Activated CD8-positive, alpha-beta memory T cell treated with anti-CD3 and anti-CD28 coated beads, Interleukin-2, amount 50 U/mL, for 24 hours (primary cell): ENCODE data around the gene SCYL1.

Experiments used
- DNase-seq: peaks from one replicate; pipeline ENCODE4 v3.0.0-alpha.2; 2020; ENCODE audit errors: extremely low read depth

SCYL1 gene

DNA sequence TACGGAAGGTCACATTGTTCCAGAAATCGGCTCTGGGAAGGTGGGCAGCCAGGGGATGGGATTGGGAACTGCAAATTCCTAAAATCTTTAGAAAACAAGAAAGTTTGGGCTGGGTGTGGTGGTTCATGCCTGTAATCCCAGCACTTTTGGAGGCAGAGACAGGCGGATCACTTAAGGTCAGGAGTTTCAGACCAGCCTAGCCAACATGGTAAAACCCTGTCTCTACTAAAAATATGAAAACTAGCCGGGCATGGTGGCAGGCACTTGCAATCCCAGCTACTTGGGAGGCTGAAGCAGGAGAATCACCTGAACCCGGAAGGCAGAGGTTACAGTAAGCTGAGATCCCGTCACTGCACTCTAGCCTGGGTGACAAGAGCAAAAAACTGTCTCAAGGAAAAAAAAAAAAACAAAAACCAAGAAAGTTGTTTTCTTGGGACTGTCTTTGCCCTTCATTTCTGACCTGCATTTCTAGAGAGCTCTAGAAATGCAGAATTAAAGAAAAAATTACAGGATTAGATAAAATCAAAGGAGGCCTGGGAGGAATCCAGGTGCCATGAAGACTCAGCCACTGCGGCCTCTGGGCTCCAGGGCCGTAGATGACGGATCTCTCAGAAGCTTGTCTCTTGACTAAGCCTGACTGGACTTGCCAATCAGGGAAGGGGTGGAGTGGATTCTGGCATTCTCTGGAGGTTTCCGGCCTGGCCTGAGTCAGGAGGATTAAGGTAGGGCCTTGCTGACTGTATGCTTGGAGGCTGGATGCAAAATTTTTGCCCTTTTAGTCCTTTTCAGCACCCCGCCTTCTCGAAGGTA, 31.3 kb upstream of the SCYL1 start:
- no peak for DNase-seq

DNA sequence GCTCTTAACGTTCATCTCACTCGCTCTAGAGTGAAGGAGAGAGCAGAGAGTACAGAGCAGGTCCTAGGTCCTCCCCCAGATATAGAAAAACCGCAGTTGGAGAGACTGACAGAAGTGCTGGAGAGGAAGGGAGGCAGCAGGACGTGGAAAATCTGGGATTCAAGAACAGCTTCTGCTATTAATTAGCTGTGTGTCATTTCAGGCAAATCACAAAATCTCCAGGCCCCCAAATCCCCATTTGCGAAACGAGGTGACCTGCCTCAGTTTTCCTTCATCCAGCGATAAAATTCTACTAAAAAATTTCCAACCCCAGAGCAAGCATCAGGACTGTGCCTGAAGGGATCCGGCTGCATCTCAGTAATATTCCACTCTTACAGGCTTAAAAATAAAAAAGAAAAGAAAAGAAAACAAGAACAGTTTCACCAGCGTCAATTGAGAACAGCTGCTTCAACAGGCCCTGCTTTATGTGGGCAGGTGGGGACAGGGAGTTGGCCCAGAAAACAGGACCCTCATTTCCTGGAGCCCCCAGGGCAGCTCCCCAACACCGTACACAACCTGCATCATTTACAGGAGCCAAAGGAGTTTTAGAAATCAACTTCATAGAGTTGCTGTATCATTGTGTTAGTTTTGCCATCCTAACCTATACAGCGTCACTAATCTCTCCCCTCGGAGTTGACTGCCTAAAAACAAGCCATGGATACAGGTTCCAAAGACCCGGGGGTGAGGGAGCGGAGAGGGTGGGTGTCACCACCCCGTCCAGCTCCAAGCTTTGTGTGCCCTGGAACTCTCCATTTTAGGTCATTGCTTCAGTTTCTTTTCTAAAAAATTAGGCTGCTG, 28.4 kb upstream of the SCYL1 start:
- DNase-seq, result no peak

DNA sequence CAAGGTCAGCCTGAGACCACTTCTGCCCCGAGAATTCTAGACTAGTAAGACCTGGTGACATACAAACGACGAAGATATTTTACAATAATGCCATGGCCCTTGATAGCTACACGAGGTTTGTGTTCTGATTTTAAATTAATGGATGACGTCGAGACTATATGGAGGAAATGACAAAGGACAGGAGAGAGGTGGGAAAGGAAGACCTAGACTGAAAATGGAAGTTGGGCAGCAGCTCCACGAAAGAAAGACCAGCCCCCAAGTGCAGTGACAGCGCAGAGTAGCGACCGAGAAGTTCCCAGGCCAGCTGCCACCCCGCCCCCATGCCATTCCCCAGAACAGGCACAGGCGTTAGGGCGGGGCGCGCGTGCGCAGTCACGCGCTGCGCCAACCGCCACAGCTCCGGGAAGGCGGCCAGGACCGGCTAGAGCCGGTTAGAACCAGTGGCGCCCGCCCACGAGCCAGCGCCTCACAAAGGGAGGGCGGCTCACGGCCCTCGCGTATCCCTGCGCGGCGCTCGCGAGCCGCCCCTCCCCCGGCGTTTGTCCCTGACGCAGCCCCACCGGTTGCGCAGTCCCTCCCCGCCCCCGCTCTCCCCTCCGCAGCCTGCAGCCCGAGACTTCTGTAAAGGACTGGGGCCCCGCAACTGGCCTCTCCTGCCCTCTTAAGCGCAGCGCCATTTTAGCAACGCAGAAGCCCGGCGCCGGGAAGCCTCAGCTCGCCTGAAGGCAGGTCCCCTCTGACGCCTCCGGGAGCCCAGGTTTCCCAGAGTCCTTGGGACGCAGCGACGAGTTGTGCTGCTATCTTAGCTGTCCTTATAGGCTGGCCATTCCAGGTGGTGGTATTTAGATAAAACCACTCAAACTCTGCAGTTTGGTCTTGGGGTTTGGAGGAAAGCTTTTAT, 27.5 kb upstream of the SCYL1 start:
- DNase-seq, result peak; percentile 95

DNA sequence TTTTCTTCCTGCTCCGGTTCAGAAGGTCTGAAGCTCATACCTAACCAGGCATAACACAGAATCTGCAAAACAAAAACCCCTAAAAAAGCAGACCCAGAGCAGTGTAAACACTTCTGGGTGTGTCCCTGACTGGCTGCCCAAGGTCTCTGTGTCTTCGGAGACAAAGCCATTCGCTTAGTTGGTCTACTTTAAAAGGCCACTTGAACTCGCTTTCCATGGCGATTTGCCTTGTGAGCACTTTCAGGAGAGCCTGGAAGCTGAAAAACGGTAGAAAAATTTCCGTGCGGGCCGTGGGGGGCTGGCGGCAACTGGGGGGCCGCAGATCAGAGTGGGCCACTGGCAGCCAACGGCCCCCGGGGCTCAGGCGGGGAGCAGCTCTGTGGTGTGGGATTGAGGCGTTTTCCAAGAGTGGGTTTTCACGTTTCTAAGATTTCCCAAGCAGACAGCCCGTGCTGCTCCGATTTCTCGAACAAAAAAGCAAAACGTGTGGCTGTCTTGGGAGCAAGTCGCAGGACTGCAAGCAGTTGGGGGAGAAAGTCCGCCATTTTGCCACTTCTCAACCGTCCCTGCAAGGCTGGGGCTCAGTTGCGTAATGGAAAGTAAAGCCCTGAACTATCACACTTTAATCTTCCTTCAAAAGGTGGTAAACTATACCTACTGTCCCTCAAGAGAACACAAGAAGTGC, 26.7 kb upstream of the SCYL1 start:
- DNase-seq, result no peak

DNA sequence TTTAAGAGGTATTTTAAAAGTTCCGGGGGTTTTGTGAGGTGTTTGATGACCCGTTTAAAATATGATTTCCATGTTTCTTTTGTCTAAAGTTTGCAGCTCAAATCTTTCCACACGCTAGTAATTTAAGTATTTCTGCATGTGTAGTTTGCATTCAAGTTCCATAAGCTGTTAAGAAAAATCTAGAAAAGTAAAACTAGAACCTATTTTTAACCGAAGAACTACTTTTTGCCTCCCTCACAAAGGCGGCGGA, 26.2 kb upstream of the SCYL1 start:
- no peak for DNase-seq

DNA sequence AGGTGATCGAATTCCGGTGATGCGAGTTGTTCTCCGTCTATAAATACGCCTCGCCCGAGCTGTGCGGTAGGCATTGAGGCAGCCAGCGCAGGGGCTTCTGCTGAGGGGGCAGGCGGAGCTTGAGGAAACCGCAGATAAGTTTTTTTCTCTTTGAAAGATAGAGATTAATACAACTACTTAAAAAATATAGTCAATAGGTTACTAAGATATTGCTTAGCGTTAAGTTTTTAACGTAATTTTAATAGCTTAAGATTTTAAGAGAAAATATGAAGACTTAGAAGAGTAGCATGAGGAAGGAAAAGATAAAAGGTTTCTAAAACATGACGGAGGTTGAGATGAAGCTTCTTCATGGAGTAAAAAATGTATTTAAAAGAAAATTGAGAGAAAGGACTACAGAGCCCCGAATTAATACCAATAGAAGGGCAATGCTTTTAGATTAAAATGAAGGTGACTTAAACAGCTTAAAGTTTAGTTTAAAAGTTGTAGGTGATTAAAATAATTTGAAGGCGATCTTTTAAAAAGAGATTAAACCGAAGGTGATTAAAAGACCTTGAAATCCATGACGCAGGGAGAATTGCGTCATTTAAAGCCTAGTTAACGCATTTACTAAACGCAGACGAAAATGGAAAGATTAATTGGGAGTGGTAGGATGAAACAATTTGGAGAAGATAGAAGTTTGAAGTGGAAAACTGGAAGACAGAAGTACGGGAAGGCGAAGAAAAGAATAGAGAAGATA, 25.7 kb upstream of the SCYL1 start, which contains the start of gene MALAT1:
Gene MALAT1, plus strand, starts transcription at position 69 of the 736 bp plus-strand sequence.
- peak; percentile 88 for DNase-seq

DNA sequence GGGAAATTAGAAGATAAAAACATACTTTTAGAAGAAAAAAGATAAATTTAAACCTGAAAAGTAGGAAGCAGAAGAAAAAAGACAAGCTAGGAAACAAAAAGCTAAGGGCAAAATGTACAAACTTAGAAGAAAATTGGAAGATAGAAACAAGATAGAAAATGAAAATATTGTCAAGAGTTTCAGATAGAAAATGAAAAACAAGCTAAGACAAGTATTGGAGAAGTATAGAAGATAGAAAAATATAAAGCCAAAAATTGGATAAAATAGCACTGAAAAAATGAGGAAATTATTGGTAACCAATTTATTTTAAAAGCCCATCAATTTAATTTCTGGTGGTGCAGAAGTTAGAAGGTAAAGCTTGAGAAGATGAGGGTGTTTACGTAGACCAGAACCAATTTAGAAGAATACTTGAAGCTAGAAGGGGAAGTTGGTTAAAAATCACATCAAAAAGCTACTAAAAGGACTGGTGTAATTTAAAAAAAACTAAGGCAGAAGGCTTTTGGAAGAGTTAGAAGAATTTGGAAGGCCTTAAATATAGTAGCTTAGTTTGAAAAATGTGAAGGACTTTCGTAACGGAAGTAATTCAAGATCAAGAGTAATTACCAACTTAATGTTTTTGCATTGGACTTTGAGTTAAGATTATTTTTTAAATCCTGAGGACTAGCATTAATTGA, 25.0 kb upstream of the SCYL1 start:
- no peak for DNase-seq

DNA sequence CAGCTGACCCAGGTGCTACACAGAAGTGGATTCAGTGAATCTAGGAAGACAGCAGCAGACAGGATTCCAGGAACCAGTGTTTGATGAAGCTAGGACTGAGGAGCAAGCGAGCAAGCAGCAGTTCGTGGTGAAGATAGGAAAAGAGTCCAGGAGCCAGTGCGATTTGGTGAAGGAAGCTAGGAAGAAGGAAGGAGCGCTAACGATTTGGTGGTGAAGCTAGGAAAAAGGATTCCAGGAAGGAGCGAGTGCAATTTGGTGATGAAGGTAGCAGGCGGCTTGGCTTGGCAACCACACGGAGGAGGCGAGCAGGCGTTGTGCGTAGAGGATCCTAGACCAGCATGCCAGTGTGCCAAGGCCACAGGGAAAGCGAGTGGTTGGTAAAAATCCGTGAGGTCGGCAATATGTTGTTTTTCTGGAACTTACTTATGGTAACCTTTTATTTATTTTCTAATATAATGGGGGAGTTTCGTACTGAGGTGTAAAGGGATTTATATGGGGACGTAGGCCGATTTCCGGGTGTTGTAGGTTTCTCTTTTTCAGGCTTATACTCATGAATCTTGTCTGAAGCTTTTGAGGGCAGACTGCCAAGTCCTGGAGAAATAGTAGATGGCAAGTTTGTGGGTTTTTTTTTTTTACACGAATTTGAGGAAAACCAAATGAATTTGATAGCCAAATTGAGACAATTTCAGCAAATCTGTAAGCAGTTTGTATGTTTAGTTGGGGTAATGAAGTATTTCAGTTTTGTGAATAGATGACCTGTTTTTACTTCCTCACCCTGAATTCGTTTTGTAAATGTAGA, 24.3 kb upstream of the SCYL1 start:
- no peak for DNase-seq

DNA sequence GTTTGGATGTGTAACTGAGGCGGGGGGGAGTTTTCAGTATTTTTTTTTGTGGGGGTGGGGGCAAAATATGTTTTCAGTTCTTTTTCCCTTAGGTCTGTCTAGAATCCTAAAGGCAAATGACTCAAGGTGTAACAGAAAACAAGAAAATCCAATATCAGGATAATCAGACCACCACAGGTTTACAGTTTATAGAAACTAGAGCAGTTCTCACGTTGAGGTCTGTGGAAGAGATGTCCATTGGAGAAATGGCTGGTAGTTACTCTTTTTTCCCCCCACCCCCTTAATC, 23.8 kb upstream of the SCYL1 start:
- no peak for DNase-seq

DNA sequence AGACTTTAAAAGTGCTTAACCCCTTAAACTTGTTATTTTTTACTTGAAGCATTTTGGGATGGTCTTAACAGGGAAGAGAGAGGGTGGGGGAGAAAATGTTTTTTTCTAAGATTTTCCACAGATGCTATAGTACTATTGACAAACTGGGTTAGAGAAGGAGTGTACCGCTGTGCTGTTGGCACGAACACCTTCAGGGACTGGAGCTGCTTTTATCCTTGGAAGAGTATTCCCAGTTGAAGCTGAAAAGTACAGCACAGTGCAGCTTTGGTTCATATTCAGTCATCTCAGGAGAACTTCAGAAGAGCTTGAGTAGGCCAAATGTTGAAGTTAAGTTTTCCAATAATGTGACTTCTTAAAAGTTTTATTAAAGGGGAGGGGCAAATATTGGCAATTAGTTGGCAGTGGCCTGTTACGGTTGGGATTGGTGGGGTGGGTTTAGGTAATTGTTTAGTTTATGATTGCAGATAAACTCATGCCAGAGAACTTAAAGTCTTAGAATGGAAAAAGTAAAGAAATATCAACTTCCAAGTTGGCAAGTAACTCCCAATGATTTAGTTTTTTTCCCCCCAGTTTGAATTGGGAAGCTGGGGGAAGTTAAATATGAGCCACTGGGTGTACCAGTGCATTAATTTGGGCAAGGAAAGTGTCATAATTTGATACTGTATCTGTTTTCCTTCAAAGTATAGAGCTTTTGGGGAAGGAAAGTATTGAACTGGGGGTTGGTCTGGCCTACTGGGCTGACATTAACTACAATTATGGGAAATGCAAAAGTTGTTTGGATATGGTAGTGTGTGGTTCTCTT, 23.2 kb upstream of the SCYL1 start:
- DNase-seq, result no peak

DNA sequence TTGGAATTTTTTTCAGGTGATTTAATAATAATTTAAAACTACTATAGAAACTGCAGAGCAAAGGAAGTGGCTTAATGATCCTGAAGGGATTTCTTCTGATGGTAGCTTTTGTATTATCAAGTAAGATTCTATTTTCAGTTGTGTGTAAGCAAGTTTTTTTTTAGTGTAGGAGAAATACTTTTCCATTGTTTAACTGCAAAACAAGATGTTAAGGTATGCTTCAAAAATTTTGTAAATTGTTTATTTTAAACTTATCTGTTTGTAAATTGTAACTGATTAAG, 22.7 kb upstream of the SCYL1 start:
- no peak for DNase-seq

DNA sequence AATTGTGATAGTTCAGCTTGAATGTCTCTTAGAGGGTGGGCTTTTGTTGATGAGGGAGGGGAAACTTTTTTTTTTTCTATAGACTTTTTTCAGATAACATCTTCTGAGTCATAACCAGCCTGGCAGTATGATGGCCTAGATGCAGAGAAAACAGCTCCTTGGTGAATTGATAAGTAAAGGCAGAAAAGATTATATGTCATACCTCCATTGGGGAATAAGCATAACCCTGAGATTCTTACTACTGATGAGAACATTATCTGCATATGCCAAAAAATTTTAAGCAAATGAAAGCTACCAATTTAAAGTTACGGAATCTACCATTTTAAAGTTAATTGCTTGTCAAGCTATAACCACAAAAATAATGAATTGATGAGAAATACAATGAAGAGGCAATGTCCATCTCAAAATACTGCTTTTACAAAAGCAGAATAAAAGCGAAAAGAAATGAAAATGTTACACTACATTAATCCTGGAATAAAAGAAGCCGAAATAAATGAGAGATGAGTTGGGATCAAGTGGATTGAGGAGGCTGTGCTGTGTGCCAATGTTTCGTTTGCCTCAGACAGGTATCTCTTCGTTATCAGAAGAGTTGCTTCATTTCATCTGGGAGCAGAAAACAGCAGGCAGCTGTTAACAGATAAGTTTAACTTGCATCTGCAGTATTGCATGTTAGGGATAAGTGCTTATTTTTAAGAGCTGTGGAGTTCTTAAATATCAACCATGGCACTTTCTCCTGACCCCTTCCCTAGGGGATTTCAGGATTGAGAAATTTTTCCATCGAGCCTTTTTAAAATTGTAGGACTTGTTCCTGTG, 22.1 kb upstream of the SCYL1 start:
- no peak for DNase-seq

DNA sequence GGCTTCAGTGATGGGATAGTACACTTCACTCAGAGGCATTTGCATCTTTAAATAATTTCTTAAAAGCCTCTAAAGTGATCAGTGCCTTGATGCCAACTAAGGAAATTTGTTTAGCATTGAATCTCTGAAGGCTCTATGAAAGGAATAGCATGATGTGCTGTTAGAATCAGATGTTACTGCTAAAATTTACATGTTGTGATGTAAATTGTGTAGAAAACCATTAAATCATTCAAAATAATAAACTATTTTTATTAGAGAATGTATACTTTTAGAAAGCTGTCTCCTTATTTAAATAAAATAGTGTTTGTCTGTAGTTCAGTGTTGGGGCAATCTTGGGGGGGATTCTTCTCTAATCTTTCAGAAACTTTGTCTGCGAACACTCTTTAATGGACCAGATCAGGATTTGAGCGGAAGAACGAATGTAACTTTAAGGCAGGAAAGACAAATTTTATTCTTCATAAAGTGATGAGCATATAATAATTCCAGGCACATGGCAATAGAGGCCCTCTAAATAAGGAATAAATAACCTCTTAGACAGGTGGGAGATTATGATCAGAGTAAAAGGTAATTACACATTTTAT, 21.4 kb upstream of the SCYL1 start:
- no peak for DNase-seq

DNA sequence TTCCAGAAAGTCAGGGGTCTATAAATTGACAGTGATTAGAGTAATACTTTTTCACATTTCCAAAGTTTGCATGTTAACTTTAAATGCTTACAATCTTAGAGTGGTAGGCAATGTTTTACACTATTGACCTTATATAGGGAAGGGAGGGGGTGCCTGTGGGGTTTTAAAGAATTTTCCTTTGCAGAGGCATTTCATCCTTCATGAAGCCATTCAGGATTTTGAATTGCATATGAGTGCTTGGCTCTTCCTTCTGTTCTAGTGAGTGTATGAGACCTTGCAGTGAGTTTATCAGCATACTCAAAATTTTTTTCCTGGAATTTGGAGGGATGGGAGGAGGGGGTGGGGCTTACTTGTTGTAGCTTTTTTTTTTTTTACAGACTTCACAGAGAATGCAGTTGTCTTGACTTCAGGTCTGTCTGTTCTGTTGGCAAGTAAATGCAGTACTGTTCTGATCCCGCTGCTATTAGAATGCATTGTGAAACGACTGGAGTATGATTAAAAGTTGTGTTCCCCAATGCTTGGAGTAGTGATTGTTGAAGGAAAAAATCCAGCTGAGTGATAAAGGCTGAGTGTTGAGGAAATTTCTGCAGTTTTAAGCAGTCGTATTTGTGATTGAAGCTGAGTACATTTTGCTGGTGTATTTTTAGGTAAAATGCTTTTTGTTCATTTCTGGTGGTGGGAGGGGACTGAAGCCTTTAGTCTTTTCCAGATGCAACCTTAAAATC, 20.8 kb upstream of the SCYL1 start:
- DNase-seq, result no peak

DNA sequence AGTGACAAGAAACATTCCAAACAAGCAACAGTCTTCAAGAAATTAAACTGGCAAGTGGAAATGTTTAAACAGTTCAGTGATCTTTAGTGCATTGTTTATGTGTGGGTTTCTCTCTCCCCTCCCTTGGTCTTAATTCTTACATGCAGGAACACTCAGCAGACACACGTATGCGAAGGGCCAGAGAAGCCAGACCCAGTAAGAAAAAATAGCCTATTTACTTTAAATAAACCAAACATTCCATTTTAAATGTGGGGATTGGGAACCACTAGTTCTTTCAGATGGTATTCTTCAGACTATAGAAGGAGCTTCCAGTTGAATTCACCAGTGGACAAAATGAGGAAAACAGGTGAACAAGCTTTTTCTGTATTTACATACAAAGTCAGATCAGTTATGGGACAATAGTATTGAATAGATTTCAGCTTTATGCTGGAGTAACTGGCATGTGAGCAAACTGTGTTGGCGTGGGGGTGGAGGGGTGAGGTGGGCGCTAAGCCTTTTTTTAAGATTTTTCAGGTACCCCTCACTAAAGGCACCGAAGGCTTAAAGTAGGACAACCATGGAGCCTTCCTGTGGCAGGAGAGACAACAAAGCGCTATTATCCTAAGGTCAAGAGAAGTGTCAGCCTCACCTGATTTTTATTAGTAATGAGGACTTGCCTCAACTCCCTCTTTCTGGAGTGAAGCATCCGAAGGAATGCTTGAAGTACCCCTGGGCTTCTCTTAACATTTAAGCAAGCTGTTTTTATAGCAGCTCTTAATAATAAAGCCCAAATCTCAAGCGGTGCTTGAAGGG, 20.0 kb upstream of the SCYL1 start:
- no peak for DNase-seq

DNA sequence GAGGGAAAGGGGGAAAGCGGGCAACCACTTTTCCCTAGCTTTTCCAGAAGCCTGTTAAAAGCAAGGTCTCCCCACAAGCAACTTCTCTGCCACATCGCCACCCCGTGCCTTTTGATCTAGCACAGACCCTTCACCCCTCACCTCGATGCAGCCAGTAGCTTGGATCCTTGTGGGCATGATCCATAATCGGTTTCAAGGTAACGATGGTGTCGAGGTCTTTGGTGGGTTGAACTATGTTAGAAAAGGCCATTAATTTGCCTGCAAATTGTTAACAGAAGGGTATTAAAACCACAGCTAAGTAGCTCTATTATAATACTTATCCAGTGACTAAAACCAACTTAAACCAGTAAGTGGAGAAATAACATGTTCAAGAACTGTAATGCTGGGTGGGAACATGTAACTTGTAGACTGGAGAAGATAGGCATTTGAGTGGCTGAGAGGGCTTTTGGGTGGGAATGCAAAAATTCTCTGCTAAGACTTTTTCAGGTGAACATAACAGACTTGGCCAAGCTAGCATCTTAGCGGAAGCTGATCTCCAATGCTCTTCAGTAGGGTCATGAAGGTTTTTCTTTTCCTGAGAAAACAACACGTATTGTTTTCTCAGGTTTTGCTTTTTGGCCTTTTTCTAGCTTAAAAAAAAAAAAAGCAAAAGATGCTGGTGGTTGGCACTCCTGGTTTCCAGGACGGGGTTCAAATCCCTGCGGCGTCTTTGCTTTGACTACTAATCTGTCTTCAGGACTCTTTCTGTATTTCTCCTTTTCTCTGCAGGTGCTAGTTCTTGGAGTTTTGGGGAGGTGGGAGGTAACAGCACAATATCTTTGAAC, 19.2 kb upstream of the SCYL1 start:
- no peak for DNase-seq
